K562 treated with DMSO at 1 percent for 48 hours (cell line): ENCODE results near the gene CARD8. TPM values are rescaled to one million over a fixed set of nuclear protein-coding genes. Genes with fewer than 3 reads are reported as not detected.

Experiments used
- total RNA-seq: library from RNA; unstranded; fragments of 300-600 nt; gene quantifications from 2 replicates; pipeline ENCODE4 v1.2.3, GENCODE V29; 2022; ENCODE audit warnings: low replicate concordance; ENCODE audit errors: extremely low read depth

The CARD8 gene, protein sequence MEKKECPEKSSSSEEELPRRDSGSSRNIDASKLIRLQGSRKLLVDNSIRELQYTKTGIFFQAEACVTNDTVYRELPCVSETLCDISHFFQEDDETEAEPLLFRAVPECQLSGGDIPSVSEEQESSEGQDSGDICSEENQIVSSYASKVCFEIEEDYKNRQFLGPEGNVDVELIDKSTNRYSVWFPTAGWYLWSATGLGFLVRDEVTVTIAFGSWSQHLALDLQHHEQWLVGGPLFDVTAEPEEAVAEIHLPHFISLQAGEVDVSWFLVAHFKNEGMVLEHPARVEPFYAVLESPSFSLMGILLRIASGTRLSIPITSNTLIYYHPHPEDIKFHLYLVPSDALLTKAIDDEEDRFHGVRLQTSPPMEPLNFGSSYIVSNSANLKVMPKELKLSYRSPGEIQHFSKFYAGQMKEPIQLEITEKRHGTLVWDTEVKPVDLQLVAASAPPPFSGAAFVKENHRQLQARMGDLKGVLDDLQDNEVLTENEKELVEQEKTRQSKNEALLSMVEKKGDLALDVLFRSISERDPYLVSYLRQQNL
- total RNA-seq: not detected in 2 replicates

DNA sequence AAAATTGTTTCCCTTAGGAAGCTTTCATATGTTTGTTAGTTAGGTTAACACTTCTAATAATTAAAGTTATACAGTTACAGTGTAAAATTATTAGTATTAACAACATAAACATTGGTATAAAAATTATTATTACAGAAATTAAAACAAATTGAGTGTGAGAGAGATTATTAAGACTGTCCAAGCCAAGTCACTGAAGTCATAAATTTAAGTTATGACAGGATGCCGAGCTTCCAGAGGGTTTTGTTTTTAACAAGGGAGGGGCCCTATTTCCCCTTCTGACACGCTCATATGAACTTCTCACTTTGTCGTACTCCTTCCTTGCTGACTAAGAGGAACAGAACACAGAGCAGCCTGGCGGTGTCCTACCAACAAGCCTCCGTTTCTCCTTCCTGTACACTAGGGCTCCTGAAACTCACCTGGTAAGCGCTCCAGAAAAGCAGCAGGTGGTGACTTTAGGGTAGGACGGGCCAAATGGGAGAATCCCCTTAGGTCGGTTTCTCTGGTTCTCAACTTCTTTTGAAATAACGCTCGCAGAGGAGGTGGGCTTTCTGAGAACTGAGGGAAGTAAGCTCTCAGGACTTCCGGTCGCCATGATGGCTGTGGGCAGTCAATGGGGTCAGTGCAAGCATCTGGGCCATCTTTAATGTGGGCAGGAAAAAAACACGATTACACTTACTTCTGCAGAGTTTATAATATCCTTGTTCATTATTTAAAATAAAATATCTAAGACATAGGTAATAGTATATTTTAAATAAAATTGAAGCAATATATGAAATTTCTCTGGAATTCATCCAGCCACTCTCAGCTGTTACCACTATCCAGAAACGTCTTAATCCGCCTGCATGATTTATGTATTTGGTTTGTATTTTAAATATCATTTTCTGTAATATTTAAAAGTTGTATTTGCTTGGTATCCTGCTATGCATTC lies at the start of gene CARD8:
CARD8 (minus strand) TSS at position 537 of the 928 bp plus-strand sequence. CDS start 14,892 bp downstream, outside the sequence.

GRCh38 chr19:48169939-48170803 lies 85.5 kb downstream of the CARD8 start, which contains the start of the genes LIG1 and ZSWIM9:
Gene LIG1, minus strand, starts transcription at chr19:48170344. Its CDS starts 4,778 bp downstream, at chr19:48165566.
Gene ZSWIM9, plus strand, starts transcription at chr19:48170680. Its CDS starts 1,123 bp downstream, at chr19:48171803.

Other genes starting within 250 kb of the CARD8 start
- gene CABP5, start 211.8 kb downstream of the CARD8 start, total RNA-seq: not detected in 2 replicates
- gene PLA2G4C, start 145.1 kb downstream of the CARD8 start, total RNA-seq: not detected in 2 replicates
- not detected in 2 replicates for gene LIG1, start 85.6 kb downstream of the CARD8 start, total RNA-seq
- gene ZSWIM9, start 85.2 kb downstream of the CARD8 start, total RNA-seq: not detected in 2 replicates
- not detected in 2 replicates for gene ZNF114, start 14.2 kb upstream of the CARD8 start, total RNA-seq
- gene EMP3, start 69.6 kb upstream of the CARD8 start, total RNA-seq: not detected in 2 replicates
- gene TMEM143, start 108.0 kb upstream of the CARD8 start, total RNA-seq: not detected in 2 replicates
- not detected in 2 replicates for gene SYNGR4, start 108.5 kb upstream of the CARD8 start, total RNA-seq
- not detected in 2 replicates for gene KDELR1, start 135.6 kb upstream of the CARD8 start, total RNA-seq
- gene GRIN2D, start 137.8 kb upstream of the CARD8 start, total RNA-seq: not detected in 2 replicates
- gene GRWD1, start 190.1 kb upstream of the CARD8 start, total RNA-seq: not detected in 2 replicates
- not detected in 2 replicates for gene KCNJ14, start 199.7 kb upstream of the CARD8 start, total RNA-seq
- gene CYTH2, start 213.5 kb upstream of the CARD8 start, total RNA-seq: 369 TPM in 1 of 2 replicates, not detected in the other